ENCODE data around the gene ZCCHC2.

ZCCHC2 gene

GRCh38 chr18:62578980-62579511 lies 56.2 kb downstream of the ZCCHC2 start:
- in situ Hi-C loops (cut with MboI; ENCODE audit: low sequenced_read_pairs): no loop called here
- Histone ChIP-seq H3K4me1 (peaks cover 3% of the 10 kb centered on the region; the same call in 1 of the 2 replicates), H3K36me3 (replicated peaks) (peaks cover 17% of the 10 kb centered on the region), H3K9me3 (no peaks in the 10 kb centered on the region), H3K27me3 (ENCODE audit: low read depth) (no peaks in the 10 kb centered on the region), H3K4me3 (no peak overlapping the region)
- DNase-seq (ENCODE audit: low spot score in 2 of 2): no peak

DNA sequence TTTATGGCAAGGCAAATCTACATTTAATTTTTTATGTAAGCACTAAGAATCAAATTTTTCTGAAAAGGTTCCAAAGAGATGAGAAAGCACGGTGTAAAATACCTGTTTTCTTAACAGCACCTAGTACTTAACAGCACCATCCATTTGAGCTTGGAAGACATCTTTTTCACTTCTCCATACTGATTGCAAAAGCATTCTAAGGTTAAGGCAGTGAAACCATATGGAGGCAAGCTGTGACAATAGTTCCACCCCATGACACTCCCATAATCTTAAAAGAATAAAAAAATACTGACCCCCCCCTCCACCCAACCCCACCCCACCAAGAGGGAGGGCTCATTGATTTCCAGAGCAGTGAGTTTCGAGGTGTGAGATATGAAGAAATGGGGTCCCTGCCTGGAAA lies 60.6 kb downstream of the ZCCHC2 start:
- Histone ChIP-seq H3K4me1 (peaks cover 3% of the 10 kb centered on the region; the same call in 1 of the 2 replicates), H3K9me3 (no peaks in the 10 kb centered on the region), H3K4me3 (no peak overlapping the region), H3K27me3 (ENCODE audit: low read depth) (no peaks in the 10 kb centered on the region), H3K36me3 (replicated peaks) (peaks cover 6% of the 10 kb centered on the region)
- no peak for DNase-seq (ENCODE audit: low spot score in 2 of 2)
- in situ Hi-C loops (cut with MboI; ENCODE audit: low sequenced_read_pairs): no loop called here

DNA sequence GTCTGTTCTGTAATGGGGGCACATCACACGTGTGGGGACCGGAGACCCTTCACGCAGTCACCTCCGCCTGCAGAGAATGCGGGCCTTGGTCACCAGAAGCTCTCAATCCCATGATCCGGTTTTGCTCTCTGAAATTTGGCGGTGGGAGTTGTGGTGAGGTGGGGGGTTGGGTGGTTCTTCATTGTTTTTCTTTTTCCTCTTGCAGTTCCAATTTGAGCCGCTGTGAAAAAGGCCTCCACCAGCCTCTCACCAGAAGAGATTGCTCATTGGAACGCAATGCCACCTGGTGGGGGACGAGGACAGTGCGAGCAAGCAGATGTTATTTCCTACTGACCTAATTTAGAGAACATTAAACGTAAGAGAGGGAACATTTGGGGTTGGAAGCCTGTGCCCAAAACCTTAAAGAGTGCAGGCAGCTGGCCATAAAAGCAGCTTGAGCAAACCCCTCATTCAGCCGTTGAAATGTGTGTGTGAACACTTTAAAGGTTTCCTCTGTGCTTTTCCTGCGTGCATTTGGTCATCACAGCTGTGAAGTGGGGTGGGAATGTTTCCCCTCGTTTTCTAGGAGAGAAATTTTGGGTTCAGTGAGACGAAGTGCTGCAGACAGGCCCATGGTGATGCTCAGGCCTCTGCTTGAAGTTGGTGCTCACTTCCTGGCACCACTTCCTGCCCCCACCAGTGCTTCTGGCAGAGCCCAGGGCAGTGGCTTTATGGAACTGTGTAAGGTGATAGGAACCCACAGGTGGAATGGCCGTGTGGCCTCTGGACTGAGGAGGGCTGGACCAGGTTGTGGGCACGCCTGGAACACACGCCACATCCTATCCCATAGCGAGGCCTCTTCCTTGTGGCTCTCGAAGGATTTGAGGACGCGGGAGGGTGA lies 61.7 kb downstream of the ZCCHC2 start:
- in situ Hi-C loops (cut with MboI; ENCODE audit: low sequenced_read_pairs): loop anchor here (5.0 kb wide), 1 partner anchor 398 kb away; no protein-coding TSS in a partner anchor
- no peaks in the 10 kb centered on the region; the same call in 1 of the 2 replicates for H3K36me3 ChIP-seq (replicated peaks)
- DNase-seq (ENCODE audit: low spot score in 2 of 2): peak; percentile 90 to 93
- H3K9me3 ChIP-seq: no peaks in the 10 kb centered on the region
- H3K27me3 ChIP-seq (ENCODE audit: low read depth): no peaks in the 10 kb centered on the region
- H3K4me1 ChIP-seq: peaks cover 3% of the 10 kb centered on the region; the same call in 1 of the 2 replicates
- H3K4me3 ChIP-seq: no peak overlapping the region

GRCh38 chr18:62585274-62586150 lies 62.7 kb downstream of the ZCCHC2 start:
- DNase-seq (ENCODE audit: low spot score in 2 of 2): no peak
- Histone ChIP-seq H3K4me1 (peaks cover 3% of the 10 kb centered on the region; the same call in 1 of the 2 replicates), H3K27me3 (ENCODE audit: low read depth) (no peaks in the 10 kb centered on the region), H3K36me3 (replicated peaks) (no peaks in the 10 kb centered on the region), H3K9me3 (no peaks in the 10 kb centered on the region), H3K4me3 (no peak overlapping the region)
- in situ Hi-C loops (cut with MboI; ENCODE audit: low sequenced_read_pairs): loop anchor here (5.0 kb wide), 1 partner anchor 397 kb away; no protein-coding TSS in a partner anchor

DNA sequence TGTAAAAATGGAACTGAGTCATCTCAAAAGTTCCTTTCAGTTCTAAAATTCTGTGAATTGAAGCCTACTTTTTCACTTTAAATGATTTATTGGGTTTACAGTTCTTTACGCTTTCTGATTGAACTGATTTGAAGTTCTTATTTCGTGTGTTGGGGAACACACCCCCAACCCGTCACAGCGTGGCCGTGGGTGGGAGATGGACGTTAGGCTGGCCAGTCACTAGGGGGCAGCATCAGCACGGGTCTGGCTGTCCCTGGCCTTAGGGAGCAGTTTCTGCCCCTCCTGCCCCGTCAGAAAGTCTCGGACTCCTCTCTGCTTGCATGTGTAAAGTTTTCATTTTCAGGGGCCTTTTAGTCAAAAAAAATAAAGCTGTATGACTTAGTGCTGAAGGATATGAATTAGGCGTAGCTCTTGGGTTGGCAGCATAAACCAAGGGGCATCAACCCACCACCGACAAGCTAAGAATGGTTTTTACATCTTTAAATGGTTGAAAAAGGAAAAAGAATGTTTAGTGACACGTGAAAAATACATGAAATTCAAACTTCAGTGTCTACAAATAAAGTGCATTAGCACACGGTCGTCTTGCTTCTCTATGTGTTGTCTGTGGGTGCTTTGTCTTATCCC lies 63.4 kb downstream of the ZCCHC2 start:
- no peaks in the 10 kb centered on the region for H3K27me3 ChIP-seq (ENCODE audit: low read depth)
- H3K36me3 ChIP-seq (replicated peaks): no peaks in the 10 kb centered on the region
- H3K4me1 ChIP-seq: peaks cover 3% of the 10 kb centered on the region; the same call in 1 of the 2 replicates
- no peak overlapping the region for H3K4me3 ChIP-seq
- no peaks in the 10 kb centered on the region for H3K9me3 ChIP-seq
- in situ Hi-C loops (cut with MboI; ENCODE audit: low sequenced_read_pairs): loop anchor here (5.0 kb wide), 1 partner anchor 396 kb away; no protein-coding TSS in a partner anchor
- DNase-seq (ENCODE audit: low spot score in 2 of 2): peak; percentile 61 to 88

DNA sequence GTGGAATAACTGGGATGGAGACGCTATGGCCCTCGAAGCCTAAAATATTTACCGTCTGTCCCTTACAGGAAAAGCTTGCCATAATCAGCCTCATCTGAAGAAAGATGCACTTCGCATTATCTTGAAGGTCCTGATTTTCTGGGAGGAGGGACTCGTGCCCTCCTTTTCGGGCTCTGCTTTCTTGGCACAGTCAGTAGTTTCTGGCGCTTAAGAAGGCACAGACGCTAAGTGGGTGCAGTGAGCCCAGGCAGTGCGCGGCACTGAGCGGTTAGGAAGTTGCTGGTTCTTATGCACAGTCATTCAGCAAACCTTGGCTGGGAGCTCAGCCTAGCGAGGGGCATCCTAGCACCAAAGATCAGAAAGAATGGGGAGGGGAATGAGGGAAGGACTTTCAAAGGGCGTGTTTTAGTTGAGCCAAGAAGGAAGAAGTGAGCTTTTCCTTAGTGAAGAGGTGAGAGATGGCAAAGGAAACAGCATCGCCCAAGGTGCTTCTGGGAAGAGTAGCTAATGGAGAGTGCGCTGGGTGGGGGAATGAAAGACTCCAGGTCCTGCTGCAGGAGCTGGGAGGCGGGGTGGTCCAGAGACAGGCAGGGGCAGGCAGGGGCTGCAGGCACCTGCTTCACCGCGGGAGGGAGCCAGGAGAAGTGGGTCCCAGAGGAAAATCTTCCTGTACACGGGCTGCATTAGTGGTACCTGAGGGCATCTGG lies 64.1 kb downstream of the ZCCHC2 start:
- Histone ChIP-seq H3K4me1 (peaks cover 3% of the 10 kb centered on the region; the same call in 1 of the 2 replicates), H3K27me3 (ENCODE audit: low read depth) (no peaks in the 10 kb centered on the region), H3K4me3 (no peak overlapping the region), H3K36me3 (replicated peaks) (no peaks in the 10 kb centered on the region), H3K9me3 (no peaks in the 10 kb centered on the region)
- in situ Hi-C loops (cut with MboI; ENCODE audit: low sequenced_read_pairs): loop anchor here (5.0 kb wide), 1 partner anchor 395 kb away; no protein-coding TSS in a partner anchor
- no peak for DNase-seq (ENCODE audit: low spot score in 2 of 2)

- H3K9me3 ChIP-seq: no peaks in the 10 kb centered on the region
- H3K36me3 ChIP-seq (replicated peaks): no peaks in the 10 kb centered on the region
- no peak overlapping the region for H3K4me3 ChIP-seq
- in situ Hi-C loops (cut with MboI; ENCODE audit: low sequenced_read_pairs): loop anchor here (5.0 kb wide), 1 partner anchor 395 kb away; no protein-coding TSS in a partner anchor
- no peak for DNase-seq (ENCODE audit: low spot score in 2 of 2)
- peaks cover 3% of the 10 kb centered on the region; the same call in 1 of the 2 replicates for H3K4me1 ChIP-seq
- no peaks in the 10 kb centered on the region for H3K27me3 ChIP-seq (ENCODE audit: low read depth)
Observed at GRCh38 chr18:62587689-62588088, 64.9 kb downstream of the ZCCHC2 start.

GRCh38 chr18:62588217-62588616 lies 65.4 kb downstream of the ZCCHC2 start:
- Histone ChIP-seq H3K36me3 (replicated peaks) (no peaks in the 10 kb centered on the region), H3K4me3 (no peak overlapping the region), H3K9me3 (no peaks in the 10 kb centered on the region), H3K27me3 (ENCODE audit: low read depth) (no peaks in the 10 kb centered on the region), H3K4me1 (peaks cover 3% of the 10 kb centered on the region; the same call in 1 of the 2 replicates)
- in situ Hi-C loops (cut with MboI; ENCODE audit: low sequenced_read_pairs): loop anchor here (5.0 kb wide), 1 partner anchor 394 kb away; no protein-coding TSS in a partner anchor
- DNase-seq (ENCODE audit: low spot score in 2 of 2): no peak

GRCh38 chr18:62590799-62591590 lies 68.2 kb downstream of the ZCCHC2 start:
- H3K4me1 ChIP-seq: no peaks in the 10 kb centered on the region
- in situ Hi-C loops (cut with MboI; ENCODE audit: low sequenced_read_pairs): no loop called here
- H3K36me3 ChIP-seq (replicated peaks): no peaks in the 10 kb centered on the region
- H3K9me3 ChIP-seq: no peaks in the 10 kb centered on the region
- H3K27me3 ChIP-seq (ENCODE audit: low read depth): no peaks in the 10 kb centered on the region
- DNase-seq (ENCODE audit: low spot score in 2 of 2): no peak
- no peak overlapping the region for H3K4me3 ChIP-seq

DNA sequence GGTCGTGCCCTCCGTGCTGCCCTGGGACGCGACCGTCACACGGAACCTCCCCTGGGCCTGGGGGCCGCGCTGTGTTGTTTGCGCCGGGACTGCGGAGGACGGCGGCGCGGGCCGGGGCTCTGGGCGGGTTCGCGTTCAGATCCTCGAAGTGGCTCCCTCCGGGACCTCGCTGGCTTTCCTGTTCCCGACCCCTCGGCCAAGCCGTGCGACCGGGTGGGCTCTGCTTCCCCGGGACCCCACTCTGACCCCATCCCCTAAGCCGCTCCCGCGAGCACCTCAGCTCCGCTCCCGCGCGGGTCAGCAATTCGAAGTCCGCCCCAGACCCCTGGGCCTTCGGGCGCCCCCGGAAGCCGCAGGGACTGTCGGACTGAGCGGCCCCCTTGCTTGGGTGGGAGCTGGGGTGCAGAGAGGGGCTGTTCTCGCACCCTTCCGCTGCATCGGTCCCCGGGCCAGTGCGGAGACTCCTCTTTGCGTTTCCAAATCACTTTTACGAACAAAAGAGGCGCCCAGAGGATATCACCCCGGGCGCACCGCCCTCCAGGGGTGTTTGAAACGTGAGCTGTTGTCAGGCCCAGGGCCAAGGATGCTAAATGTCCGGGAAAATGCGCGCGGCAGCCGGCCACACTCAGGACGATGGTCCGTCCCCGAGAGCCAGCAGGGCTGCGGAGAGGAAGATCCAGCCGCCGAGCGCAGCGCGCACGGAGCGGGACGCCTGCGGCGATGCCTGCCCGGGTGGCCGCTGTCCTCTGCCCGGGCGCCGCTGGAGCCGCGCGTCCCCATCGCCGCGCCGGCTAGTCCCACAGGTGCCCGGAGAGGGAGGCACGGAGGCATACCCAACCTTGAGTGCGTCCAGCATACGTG lies 73.5 kb downstream of the ZCCHC2 start:
- Histone ChIP-seq H3K9me3 (no peaks in the 10 kb centered on the region; the same call in 1 of the 2 replicates), H3K4me1 (no peaks in the 10 kb centered on the region), H3K27me3 (ENCODE audit: low read depth) (no peaks in the 10 kb centered on the region), H3K4me3 (no peak overlapping the region), H3K36me3 (replicated peaks) (no peaks in the 10 kb centered on the region)
- no peak for DNase-seq (ENCODE audit: low spot score in 2 of 2)
- in situ Hi-C loops (cut with MboI; ENCODE audit: low sequenced_read_pairs): no loop called here

DNA sequence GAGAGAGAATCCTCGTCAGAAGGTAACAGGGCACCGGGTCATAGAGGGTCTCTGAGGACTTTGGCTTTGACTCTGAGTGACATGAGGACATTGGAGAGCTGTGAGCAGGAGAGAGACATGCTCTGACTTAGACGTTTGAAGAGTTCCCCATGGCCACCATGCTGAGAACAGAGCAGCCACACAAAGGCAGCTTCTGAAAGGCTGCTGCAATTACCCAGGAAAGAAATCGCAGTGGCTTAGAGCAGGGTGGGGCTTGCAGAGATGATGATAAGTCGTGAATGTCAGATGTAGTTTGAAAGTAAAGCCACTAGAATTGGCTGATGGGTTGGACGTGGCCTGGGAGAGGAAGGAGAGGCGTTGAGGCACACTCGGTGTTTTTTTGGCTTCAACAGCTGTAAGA lies 79.0 kb downstream of the ZCCHC2 start:
- Histone ChIP-seq H3K36me3 (replicated peaks) (no peaks in the 10 kb centered on the region), H3K4me3 (no peak overlapping the region), H3K4me1 (no peaks in the 10 kb centered on the region), H3K9me3 (no peaks in the 10 kb centered on the region; the same call in 1 of the 2 replicates), H3K27me3 (ENCODE audit: low read depth) (no peaks in the 10 kb centered on the region)
- in situ Hi-C loops (cut with MboI; ENCODE audit: low sequenced_read_pairs): no loop called here
- no peak for DNase-seq (ENCODE audit: low spot score in 2 of 2)
